GM13977 (cell line): Measurements from ENCODE around the gene TSPAN4.

ENCODE experiments used
- DNase-seq: peaks from one replicate; pipeline ENCODE4 v3.0.0; 2012; ENCODE audit warnings: low spot score
- CTCF ChIP-seq: IDR thresholded peaks from 2 replicates; pipeline ENCODE4 v1.5.1; 2012; ENCODE audit warnings: mild to moderate bottlenecking, control low read depth; ENCODE audit not compliant: insufficient read depth; ENCODE audit errors: extremely low read depth, missing control alignments
- in situ Hi-C: fragments of 300-500 bp; cut with MboI; formaldehyde crosslinking; loops from one replicate; pipeline ENCODE4 v1.12.0; 2022; ENCODE audit warnings: low sequenced_read_pairs, low pct_unique_long_range_greater_than_20kb, mixed read lengths, inconsistent platforms; ENCODE audit not compliant: unreplicated experiment

TSPAN4 gene

DNA sequence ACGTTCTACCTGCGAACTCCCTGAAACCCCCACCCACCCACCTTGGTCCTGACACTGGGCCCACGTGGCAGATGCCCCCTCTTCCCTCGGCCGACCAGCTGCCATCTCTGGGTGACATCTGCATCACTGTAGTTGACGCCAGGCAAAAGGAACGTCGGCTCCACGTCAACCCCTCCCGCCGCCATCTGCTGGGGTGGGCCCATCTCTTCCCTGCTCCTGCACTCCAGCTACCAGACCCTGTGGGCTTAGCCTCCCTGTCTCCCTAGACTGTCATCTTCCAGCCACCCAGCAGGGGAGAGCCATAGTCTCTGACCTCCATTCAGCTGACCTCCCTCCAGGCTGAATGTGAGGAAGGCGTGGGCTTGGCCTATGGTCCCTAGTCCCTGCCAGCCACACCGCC, 46.6 kb downstream of the TSPAN4 start:
- TF ChIP-seq CTCF = no peak
- in situ Hi-C loops = no loop called here
- no peak for DNase-seq

DNA sequence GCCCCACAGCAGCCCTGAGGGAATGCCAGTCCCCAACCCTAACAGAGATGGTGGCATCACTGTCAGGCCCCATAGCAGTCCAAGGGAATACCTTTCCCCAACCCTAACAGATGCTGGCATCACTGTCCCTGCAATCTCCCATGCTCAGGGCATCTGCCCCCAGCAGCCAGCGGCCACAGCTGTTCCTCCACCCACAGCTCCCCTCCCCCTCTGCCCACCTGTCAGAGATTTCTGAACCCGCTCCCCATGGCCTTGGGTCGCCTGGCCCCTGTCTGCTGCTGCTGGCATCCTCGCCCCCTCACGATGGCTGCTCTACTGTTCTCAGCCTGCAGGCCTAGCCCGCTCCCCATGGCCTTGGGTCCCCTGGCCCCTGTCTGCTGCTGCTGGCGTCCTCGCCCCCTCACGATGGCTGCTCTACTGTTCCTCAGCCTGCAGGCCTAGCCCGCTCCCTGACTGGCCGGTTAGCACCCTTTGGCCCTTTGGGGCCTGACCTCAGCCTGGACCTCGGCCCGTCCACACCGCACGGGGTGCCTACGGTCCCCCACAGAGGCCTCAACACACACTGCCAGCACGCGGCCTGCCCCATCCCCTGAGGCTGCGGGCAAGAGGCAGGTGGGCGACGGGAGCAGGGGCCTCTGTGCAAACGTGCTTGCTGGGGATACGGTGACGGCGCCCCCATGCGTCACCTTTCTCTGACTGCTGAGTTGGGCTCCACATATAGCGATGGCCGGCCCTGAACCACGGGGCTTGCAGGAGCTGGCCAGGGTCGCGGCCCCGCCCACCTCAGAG, 47.2 kb downstream of the TSPAN4 start:
- DNase-seq = no peak
- in situ Hi-C loops = no loop called here
- TF ChIP-seq CTCF = no peak

- DNase-seq = no peak
- TF ChIP-seq CTCF = no peak
- in situ Hi-C loops = no loop called here
Measured at GRCh38 chr11:890794-891540, 48.3 kb downstream of the TSPAN4 start.

GRCh38 chr11:893008-893654, 50.5 kb downstream of the TSPAN4 start:
- no peak for TF ChIP-seq CTCF
- DNase-seq = no peak
- in situ Hi-C loops = no loop called here

- in situ Hi-C loops = no loop called here
- no peak for DNase-seq
- TF ChIP-seq CTCF = no peak
Measured at GRCh38 chr11:894575-895201, 52.0 kb downstream of the TSPAN4 start.
